ENCODE measurements around the gene MIEN1.

Gene MIEN1

GRCh38 chr17:39683295-39683939 is 46.9 kb downstream of the MIEN1 start:
- H3K9me3 ChIP-seq (ENCODE audit: low read length): no peaks in the 10 kb centered on the region
- no peak overlapping the region for H3K9ac ChIP-seq (ENCODE audit: low read length)
- H3K4me1 ChIP-seq (ENCODE audit: insufficient read depth, low read length): peaks cover 9% of the 10 kb centered on the region
- H3K27ac ChIP-seq (ENCODE audit: low read depth, low read length): no peak overlapping the region
- H3K4me3 ChIP-seq (ENCODE audit: low read depth in 1 of 2, low read length in 2 of 2): no peak overlapping the region
- no peaks in the 10 kb centered on the region for H3K27me3 ChIP-seq (ENCODE audit: control insufficient read depth in 1 of 2, insufficient read depth in 2 of 2, low read length in 2 of 2)
- H3K36me3 ChIP-seq (ENCODE audit: insufficient read depth, low read length): peaks cover 14% of the 10 kb centered on the region

- no peaks in the 10 kb centered on the region for H3K27me3 ChIP-seq (ENCODE audit: control insufficient read depth in 1 of 2, insufficient read depth in 2 of 2, low read length in 2 of 2)
- H3K4me3 ChIP-seq (ENCODE audit: low read depth in 1 of 2, low read length in 2 of 2): no peak overlapping the region
- H3K4me1 ChIP-seq (ENCODE audit: insufficient read depth, low read length): peaks cover 3% of the 10 kb centered on the region
- no peak overlapping the region for H3K27ac ChIP-seq (ENCODE audit: low read depth, low read length)
- H3K9me3 ChIP-seq (ENCODE audit: low read length): no peaks in the 10 kb centered on the region
- H3K36me3 ChIP-seq (ENCODE audit: insufficient read depth, low read length): peaks cover 20% of the 10 kb centered on the region
- H3K9ac ChIP-seq (ENCODE audit: low read length): no peak overlapping the region
These were observed 50.7 kb downstream of the MIEN1 start for GRCh38 chr17:39679521-39680192.
